Thymus (tissue), 11 donors: ENCODE results near the gene TSPEAR. TPM values are rescaled to one million over a fixed set of nuclear protein-coding genes. Genes with fewer than 3 reads are reported as not detected.

Experiments used
- DNase-seq, 9 donors: peaks; one replicate each; pipeline ENCODE4 v3.0.0-alpha.2; 2013; ENCODE audit warnings: low spot score in 9 of 9, low read depth in 6 of 9, missing footprints in 1 of 9
- H3K27ac ChIP-seq, 2 donors: one replicate each; pipeline ENCODE4 v1.5.1; 2013; ENCODE audit warnings: control low read depth in 1 of 2, low read depth in 1 of 2, low read length in 1 of 2, mild to moderate bottlenecking in 1 of 2, moderate library complexity in 1 of 2
- H3K27me3 ChIP-seq, 2 donors: one replicate each; pipeline ENCODE4 v1.5.1; 2013; ENCODE audit warnings: low read length in 1 of 2; ENCODE audit not compliant: control insufficient read depth in 2 of 2, insufficient read depth in 1 of 2
- H3K36me3 ChIP-seq, 2 donors: one replicate each; pipeline ENCODE4 v1.5.1; 2013; ENCODE audit warnings: low read length in 1 of 2, mild to moderate bottlenecking in 1 of 2, moderate library complexity in 1 of 2; ENCODE audit not compliant: control insufficient read depth in 2 of 2, insufficient read depth in 2 of 2
- H3K4me1 ChIP-seq, 2 donors: one replicate each; pipeline ENCODE4 v1.5.1; 2013; ENCODE audit warnings: low read length in 2 of 2; ENCODE audit not compliant: control insufficient read depth in 2 of 2, insufficient read depth in 2 of 2
- H3K4me3 ChIP-seq, 2 donors: one replicate each; pipeline ENCODE4 v1.5.1; 2013; ENCODE audit warnings: low read length in 2 of 2, control low read depth in 1 of 2, mild to moderate bottlenecking in 1 of 2
- H3K9me3 ChIP-seq, 2 donors: one replicate each; pipeline ENCODE4 v1.5.1; 2013; ENCODE audit warnings: low read length in 1 of 2, mild to moderate bottlenecking in 1 of 2; ENCODE audit not compliant: control insufficient read depth in 2 of 2, insufficient read depth in 1 of 2
- WGBS: extraction: QIAGEN DNeasy Blood & Tissue Kit; methylation state at CpG from one replicate; pipeline ENCODE4 v1.1.7; 2013; 5-methylcytosine and 5-hydroxymethylcytosine counted together
- polyA plus RNA-seq: library from polyadenylated mRNA; stranded (reverse); fragments of 200-250 nt; gene quantifications from one replicate; pipeline ENCODE4 v1.2.3, GENCODE V29; 2013
- total RNA-seq: library from RNA; stranded (reverse); fragments of 120-200 nt; gene quantifications from one replicate; pipeline ENCODE4 v1.2.4, GENCODE V29; 2013
- donor health status: healthy.

Gene TSPEAR
- total and polyA plus RNA-seq, 2 donors, result 0.07 to 0.38 TPM

- Histone ChIP-seq H3K36me3 (no peaks in the 10 kb centered on the region), H3K27me3 (peaks cover 0 to 2% of the 10 kb centered on the region in 2 donors), H3K4me3 (no peak overlapping the region), H3K27ac (no peak overlapping the region), H3K9me3 (peaks cover 6 to 47% of the 10 kb centered on the region in 2 donors), H3K4me1 (no peaks in the 10 kb centered on the region)
- no peak for DNase-seq
- WGBS, result 92% methylated on average over 21 of the region's 21 CpGs
These were observed 22.8 kb upstream of the TSPEAR start for GRCh38 chr21:44734026-44734745.

- Histone ChIP-seq H3K27ac (no peak overlapping the region), H3K4me3 (no peak overlapping the region), H3K4me1 (no peaks in the 10 kb centered on the region), H3K36me3 (no peaks in the 10 kb centered on the region), H3K9me3 (peaks cover 1 to 40% of the 10 kb centered on the region in 2 donors), H3K27me3 (peaks cover 0 to 2% of the 10 kb centered on the region in 2 donors)
- DNase-seq, result no peak
- WGBS, result 94% methylated on average over 11 of the region's 11 CpGs
These were observed 21.6 kb upstream of the TSPEAR start for GRCh38 chr21:44732956-44733355.

GRCh38 chr21:44732263-44732662 is 20.9 kb upstream of the TSPEAR start:
- H3K27me3 ChIP-seq, result peaks cover 0 to 4% of the 10 kb centered on the region in 2 donors
- no peaks in the 10 kb centered on the region for H3K4me1 ChIP-seq
- no peaks in the 10 kb centered on the region for H3K36me3 ChIP-seq
- H3K9me3 ChIP-seq, result peaks cover 1 to 33% of the 10 kb centered on the region in 2 donors
- H3K4me3 ChIP-seq, result no peak overlapping the region
- no peak overlapping the region for H3K27ac ChIP-seq
- 96% methylated on average over 10 of the region's 10 CpGs for WGBS
- DNase-seq, result no peak

GRCh38 chr21:44730951-44731579 is 19.7 kb upstream of the TSPEAR start:
- Histone ChIP-seq H3K27ac (no peak overlapping the region), H3K9me3 (peaks cover 1 to 21% of the 10 kb centered on the region in 2 donors), H3K4me3 (no peak overlapping the region), H3K4me1 (no peaks in the 10 kb centered on the region), H3K36me3 (no peaks in the 10 kb centered on the region), H3K27me3 (peaks cover 0 to 9% of the 10 kb centered on the region in 2 donors)
- WGBS, result 74% methylated on average over 9 of the region's 9 CpGs
- no peak for DNase-seq

- WGBS, result 93% methylated on average over 7 of the region's 7 CpGs
- H3K9me3 ChIP-seq, result peaks cover 1 to 11% of the 10 kb centered on the region in 2 donors
- no peak for DNase-seq
- no peaks in the 10 kb centered on the region for H3K36me3 ChIP-seq
- peaks cover 0 to 14% of the 10 kb centered on the region in 2 donors for H3K27me3 ChIP-seq
- no peak overlapping the region for H3K4me3 ChIP-seq
- no peaks in the 10 kb centered on the region for H3K4me1 ChIP-seq
- H3K27ac ChIP-seq, result no peak overlapping the region
These were observed 18.6 kb upstream of the TSPEAR start for GRCh38 chr21:44730028-44730395.

GRCh38 chr21:44729336-44730027 is 18.1 kb upstream of the TSPEAR start:
- no peak for DNase-seq
- no peaks in the 10 kb centered on the region for H3K4me1 ChIP-seq
- 95% methylated on average over 23 of the region's 23 CpGs for WGBS
- no peaks in the 10 kb centered on the region for H3K36me3 ChIP-seq
- H3K27me3 ChIP-seq, result peaks cover 0 to 17% of the 10 kb centered on the region in 2 donors
- no peak overlapping the region for H3K4me3 ChIP-seq
- H3K27ac ChIP-seq, result no peak overlapping the region
- H3K9me3 ChIP-seq, result peaks cover 0 to 8% of the 10 kb centered on the region in 2 donors

- DNase-seq, result no peak
- H3K27me3 ChIP-seq, result peaks cover 6 to 24% of the 10 kb centered on the region in 2 donors
- H3K36me3 ChIP-seq, result no peaks in the 10 kb centered on the region
- H3K4me3 ChIP-seq, result no peak overlapping the region
- 90% methylated on average over 14 of the region's 14 CpGs for WGBS
- peaks cover 0 to 2% of the 10 kb centered on the region in 2 donors for H3K9me3 ChIP-seq
- no peaks in the 10 kb centered on the region for H3K4me1 ChIP-seq
- H3K27ac ChIP-seq, result no peak overlapping the region
These were observed 17.3 kb upstream of the TSPEAR start for GRCh38 chr21:44728716-44729115.

GRCh38 chr21:44727757-44728156 is 16.4 kb upstream of the TSPEAR start:
- H3K27me3 ChIP-seq, result peaks cover 14 to 34% of the 10 kb centered on the region in 2 donors
- WGBS, result 76% methylated on average over 9 of the region's 9 CpGs
- H3K36me3 ChIP-seq, result no peaks in the 10 kb centered on the region
- DNase-seq, result no peak
- H3K9me3 ChIP-seq, result no peaks in the 10 kb centered on the region
- no peak overlapping the region for H3K27ac ChIP-seq
- no peaks in the 10 kb centered on the region for H3K4me1 ChIP-seq
- H3K4me3 ChIP-seq, result no peak overlapping the region

- Histone ChIP-seq H3K27ac (no peak overlapping the region), H3K9me3 (no peaks in the 10 kb centered on the region), H3K27me3 (peaks cover 17 to 38% of the 10 kb centered on the region in 2 donors), H3K4me3 (no peak overlapping the region), H3K36me3 (no peaks in the 10 kb centered on the region), H3K4me1 (no peaks in the 10 kb centered on the region)
- 96% methylated on average over 8 of the region's 8 CpGs for WGBS
- DNase-seq, result no peak
These were observed 15.9 kb upstream of the TSPEAR start for GRCh38 chr21:44727321-44727720.
